GM19395 (cell line): ENCODE data around the gene KCNQ1.

Source experiments
- ATAC-seq: cut with Tn5 transposase; IDR thresholded peaks from one replicate; pipeline ENCODE4 v1.9.1; 2021; ENCODE audit warnings: mild to moderate bottlenecking, moderate library complexity; ENCODE audit not compliant: unreplicated experiment

KCNQ1 gene

DNA sequence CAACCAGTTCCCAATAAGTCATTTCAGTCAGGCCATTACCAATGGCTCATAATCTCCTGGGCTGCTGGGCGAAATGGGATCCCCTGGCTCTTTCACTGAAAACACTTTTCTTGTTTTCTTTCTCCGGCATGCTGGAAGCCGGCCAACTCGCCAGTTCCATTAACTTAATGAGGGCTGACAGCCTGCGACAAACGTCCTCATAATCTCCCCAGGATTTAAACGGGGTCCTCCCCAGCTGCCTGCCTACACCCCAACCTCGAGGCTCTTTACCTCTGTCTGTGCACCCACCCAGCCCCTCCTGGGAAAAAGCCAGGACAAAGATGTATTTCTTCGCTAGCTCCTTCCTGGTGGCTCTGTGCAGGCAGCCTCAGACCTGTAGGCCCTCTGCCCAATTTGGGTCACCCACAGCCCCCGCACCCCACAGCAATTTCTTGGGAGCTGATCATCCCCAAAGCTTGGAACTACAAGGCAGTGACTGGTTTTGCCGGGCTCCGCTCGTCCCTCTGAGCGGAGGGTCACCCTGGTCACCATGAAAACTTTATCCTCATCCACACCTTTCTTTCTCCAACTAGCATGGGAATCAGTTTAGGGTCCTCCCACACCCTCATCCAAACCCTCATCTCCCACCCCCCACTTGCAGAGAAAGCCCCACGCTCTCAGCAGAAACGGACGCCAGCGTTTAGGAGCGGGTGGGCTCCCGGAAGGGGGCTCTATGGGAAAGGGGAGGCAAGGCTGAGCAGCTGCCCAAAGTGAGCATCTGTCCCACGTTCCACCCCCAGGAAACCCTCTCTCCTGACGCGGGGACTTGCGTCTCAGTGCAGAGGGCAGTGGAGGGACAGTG lies 306.1 kb downstream of the KCNQ1 start:
- no peak for ATAC-seq

- ATAC-seq = no peak
Measured at GRCh38 chr11:2751523-2752203, 306.9 kb downstream of the KCNQ1 start.

GRCh38 chr11:2752204-2752770 lies 307.5 kb downstream of the KCNQ1 start:
- no peak for ATAC-seq

- ATAC-seq = no peak
Measured at GRCh38 chr11:2752923-2753322, 308.1 kb downstream of the KCNQ1 start.

GRCh38 chr11:2754008-2754407 lies 309.2 kb downstream of the KCNQ1 start:
- ATAC-seq = no peak

DNA sequence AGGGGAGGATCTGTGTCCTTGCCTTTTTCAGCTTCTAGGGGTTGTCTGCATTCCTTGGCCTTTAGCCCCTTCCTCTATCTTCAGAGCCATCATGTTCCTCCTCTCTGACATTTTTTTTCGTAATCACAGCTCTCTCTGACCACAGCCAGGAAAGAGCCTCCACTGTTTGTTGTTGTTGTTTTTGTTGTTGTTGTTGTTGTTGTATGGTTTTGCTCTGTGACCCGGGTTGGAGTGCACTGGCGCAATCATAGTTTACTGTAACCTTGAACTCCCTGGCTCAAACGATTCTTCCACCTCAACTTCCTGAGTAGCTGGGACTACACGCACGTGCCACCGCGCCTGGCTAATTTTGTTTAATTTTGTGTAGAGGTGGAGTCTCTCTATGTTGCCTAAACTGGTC lies 310.3 kb downstream of the KCNQ1 start:
- no peak for ATAC-seq

DNA sequence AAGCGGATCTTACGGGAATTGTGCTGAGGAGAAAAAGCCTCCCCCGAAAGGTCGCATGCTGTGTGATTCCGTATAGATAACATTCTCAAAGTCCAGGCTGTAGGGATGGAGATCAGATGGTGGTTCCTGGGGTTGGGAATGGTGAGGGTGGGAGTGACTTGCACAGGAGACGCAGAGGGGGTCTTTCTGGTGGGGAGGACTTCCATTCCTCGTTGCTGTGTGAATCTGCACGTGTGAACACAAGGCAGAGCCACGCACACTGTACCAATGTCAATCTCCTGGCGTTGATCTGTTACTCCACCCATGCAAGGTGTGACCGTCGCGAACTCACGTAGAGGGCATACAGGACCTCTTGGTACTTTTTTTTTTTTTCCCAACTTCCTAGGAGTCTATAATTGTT lies 313.9 kb downstream of the KCNQ1 start:
- no peak for ATAC-seq

DNA sequence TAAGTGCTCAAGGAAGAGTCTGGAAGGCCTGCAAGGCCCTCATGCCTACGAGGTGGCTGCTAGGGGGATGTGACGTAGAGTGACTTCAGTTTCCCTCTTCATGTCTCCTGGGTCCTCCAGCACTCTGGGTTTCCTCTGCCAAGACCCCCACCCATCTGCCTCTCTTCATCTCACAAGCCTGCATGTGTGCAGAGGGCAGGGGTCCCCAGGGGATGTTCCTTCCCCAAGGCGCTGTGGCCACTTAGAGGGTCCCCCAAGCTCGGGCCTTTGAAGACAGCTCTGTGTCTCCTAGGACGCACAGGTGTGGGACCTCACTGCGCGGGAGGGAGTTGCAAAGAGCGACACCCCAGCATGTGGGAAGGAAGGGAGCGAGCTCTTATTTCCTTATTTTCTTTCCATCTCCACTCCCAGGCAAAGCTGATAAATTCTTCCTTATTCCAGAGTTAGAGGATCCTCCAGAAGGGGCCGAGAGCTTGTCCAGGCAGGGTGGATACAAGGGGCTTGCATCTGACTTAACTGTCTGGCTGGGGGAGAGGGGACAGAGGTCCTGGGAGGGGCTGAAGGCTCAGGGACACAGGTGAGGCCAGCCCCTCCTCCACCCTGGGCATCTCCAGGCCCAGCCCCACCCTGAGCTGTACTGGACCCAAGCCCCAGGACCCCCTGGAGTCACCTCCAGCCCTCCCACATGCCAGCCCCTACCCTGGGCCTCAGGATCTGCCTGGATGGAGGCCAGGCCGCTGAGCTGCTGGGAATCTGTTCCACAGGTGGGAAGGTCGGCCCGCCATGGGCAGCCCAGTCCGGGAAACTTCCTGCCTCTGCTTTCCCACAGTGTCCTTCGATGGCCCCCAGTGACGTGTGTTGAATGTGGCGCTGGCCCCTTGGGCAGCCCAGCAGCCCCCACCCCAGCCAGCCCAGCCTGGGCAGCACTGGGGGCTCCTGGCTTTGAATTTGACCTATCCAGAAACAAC lies 314.7 kb downstream of the KCNQ1 start:
- no peak for ATAC-seq

DNA sequence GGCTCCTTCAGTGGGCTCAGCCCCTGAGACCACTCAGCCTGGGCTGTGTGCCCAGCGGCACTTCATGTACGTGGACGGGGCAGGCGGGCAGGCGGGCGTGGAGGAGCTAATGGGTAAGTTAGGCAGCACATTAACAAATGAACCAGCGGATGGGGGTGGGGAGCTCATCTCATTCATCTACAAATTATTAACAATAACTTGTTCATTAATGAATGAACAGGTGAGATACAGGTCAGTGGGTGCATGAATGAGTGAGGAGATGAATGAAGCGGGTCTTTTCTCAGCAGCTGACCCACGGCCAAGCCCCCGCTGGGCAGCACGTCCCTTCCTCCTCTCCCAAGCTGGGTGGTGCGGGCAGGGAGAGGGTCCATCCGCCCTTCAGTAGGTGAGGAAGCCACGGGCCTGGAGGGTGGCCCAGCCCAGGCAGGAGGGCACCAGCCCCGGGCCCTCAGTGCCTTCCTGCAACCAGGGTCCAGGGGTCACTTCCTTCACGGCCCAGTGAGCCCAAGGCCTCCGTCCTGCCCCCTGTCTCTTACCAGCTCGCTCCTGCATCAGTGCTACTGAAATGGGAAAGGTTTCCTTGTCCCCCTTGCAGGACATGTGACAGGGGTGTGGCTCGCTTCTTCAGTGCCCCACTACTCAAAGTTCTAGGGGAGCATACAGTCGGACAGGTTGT lies 315.5 kb downstream of the KCNQ1 start:
- no peak for ATAC-seq

- no peak for ATAC-seq
Measured at GRCh38 chr11:2761131-2762030, 316.6 kb downstream of the KCNQ1 start.

GRCh38 chr11:2762031-2762380 lies 317.2 kb downstream of the KCNQ1 start:
- no peak for ATAC-seq

DNA sequence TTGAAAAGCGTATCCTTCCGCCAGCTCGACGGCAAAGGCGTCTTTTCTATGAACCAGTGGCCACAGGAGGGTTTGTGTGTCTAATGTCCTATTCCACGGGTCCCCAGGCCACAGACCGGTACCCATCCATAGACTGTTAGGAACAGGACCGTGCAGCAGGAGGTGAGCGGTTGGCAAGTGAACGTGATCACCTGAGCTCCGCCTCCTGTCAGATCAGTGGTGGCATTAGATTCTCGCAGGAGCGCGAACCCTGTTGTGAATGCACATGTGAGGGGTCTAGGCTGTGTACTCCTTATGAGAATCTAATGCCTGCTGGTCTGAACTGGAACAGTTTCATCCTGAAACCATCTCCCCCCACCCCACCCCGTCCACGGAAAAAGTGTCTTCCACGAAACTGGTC lies 317.6 kb downstream of the KCNQ1 start:
- no peak for ATAC-seq

DNA sequence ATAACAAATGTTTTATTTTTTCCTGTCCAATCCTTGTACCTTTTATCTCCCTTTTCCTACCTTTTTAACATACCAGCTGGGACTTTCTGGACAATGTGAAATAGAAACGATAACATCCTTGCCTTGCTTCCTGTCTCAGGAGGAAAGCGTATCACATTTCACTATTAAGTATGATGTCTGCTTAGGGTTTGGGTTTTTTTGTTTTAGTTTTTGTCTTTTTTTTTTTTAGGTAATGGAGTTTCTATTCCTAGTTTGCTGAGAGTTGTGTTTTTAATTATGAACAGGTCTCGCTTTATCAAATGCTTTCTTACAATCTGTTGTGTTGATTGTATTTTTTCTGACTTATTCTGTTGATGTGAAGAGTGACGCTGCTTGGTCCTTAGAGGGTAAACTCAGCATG lies 319.2 kb downstream of the KCNQ1 start:
- ATAC-seq = no peak

- ATAC-seq = no peak
Measured at GRCh38 chr11:2765491-2765890, 320.7 kb downstream of the KCNQ1 start.

DNA sequence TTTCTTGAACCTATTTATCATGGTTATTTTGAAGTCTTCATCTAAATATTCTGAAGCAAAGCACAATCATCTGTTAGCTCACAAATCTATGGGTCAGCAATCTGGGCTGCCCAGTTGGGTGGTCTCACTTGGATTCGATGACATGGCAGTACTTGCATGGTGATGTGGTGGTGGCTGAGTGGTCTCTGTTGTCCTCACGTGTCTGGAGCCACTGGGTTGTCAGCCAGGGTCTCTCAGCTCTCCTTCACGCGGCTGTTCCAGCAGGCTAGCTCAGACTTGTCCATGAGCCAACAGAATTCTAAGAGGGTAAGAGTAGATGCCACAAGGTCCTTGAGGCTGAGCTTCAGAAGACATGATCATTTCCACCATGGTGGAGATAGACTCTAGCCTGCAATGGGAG lies 321.4 kb downstream of the KCNQ1 start:
- ATAC-seq = no peak

DNA sequence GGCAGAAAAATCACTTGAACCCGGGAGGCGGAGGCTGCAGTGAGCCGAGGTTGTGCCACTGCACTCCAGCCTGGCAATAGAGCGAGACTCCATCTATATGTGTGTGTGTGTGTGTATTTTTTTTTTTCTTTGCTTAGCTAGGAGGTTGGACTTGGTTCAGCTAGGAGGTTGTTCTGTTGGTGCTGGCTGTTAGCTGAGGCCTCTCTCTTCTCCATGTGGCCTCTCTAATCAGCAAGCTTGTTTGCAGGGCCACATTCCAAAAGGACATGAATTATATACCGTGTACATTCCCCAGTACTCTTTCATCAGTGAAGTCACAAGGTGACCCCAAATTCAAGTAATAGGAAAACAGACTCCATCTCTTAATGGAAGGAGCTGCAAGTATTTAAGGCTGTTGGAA lies 322.3 kb downstream of the KCNQ1 start:
- no peak for ATAC-seq

DNA sequence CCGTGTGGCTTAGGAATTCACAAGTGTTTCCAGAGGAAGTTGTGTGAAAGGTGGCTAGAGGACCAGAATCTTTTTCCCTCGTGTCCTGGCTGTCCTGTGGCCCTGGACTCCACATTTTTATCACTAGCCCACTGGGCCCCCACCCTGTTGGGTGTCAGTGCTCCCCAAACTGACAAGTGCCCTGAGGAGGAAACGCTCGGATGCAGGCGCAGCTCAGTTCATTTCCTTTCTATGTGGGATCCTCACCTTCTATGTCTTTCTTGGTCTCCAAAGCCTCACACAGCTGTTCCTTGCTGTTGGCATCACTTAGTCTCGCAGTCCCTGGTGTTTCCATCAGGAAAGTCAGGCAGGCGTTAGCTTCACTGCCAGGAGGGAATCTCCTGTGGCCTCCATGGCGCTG lies 323.0 kb downstream of the KCNQ1 start:
- no peak for ATAC-seq

DNA sequence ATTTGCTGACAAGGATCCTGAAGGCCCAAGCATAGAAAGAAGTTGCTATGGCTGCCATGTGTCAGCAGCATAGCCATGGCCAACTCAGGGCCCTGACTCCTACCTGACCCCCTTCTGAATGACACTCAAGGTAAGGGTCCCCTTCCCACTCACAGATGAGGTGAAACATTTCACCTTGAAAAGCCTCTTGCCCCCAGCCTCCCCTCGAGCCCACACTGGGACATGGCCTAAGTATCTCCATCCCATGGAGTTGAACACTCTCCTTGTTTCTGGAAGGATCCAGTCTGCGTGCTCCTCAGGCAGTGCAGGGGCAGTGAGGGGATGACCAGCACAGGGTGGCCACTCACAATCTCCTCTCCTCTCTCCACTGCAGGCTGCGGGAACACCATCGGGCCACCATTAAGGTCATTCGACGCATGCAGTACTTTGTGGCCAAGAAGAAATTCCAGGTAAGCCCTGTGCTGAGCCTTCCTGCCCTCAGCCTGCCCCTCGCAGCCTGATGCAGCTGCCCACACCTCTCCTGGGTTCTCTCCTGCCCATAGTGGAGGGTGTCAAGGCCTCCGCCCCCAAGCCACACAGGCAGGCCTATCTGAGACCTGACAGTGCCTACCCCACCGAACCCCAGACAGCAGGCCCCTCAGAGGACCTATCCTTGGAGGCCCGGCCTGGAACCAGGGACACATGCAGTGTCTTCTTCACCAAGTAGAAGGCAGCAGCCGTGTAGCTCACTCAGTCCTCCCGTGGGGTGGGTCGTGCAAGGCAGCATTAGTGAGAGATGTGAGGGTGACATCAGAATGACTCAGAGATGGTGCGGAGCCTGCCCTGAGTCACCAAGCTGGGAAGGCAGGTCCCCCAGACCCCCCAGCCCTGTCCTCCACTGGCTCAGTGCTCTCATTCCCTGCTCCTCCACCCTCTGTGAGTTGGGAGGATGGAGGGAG lies 323.9 kb downstream of the KCNQ1 start:
- ATAC-seq = no peak
